EL (cell line): ENCODE results near the gene SAMD3.
"Not testable (repeated sequence)": the region's sequence is repeated elsewhere in the genome, so short reads cannot be mapped to it uniquely, and the experiment has no call there.

Source experiments
- DNase-seq: peaks from one replicate; pipeline ENCODE4 v3.0.0-alpha.2; 2016

Gene SAMD3

DNA sequence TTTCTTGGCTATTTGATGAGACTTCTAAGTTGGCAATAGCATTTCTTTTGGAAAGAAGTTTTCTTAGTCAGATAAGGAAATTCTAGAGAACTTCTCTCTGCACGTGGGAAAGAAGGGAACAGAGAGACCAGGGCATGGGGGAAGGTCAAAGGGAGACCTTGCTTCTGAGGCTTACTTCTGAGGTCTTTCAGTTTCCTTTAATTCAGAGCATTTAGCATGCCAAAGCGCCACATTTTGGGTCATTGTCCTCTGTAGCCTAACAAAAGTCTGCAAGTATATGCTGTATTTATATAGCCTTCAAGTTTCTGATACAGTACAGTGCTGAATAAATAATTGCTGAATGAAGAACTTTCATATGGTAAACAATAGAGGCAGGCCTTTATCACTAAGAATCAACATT lies 95.6 kb downstream of the SAMD3 start:
- no peak for DNase-seq

DNA sequence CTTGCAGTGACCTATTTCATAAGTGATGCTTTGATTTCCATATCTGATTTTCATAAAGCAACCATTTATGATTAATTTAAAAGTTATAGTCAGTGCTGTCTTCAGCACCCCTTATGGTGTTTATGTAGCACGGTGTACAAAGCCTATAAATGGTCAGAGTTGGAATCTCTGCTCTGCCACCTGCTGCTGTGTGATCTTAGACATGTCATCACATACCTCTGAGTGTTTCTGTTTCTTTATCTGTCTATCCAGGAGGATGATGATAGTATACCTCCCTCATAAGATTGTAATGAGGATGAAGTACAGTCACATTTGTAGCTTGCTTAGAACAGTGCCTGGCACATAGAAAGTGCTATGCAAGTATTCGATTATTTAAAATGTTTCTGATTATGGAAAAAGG lies 100.5 kb downstream of the SAMD3 start:
- DNase-seq, result no peak

DNA sequence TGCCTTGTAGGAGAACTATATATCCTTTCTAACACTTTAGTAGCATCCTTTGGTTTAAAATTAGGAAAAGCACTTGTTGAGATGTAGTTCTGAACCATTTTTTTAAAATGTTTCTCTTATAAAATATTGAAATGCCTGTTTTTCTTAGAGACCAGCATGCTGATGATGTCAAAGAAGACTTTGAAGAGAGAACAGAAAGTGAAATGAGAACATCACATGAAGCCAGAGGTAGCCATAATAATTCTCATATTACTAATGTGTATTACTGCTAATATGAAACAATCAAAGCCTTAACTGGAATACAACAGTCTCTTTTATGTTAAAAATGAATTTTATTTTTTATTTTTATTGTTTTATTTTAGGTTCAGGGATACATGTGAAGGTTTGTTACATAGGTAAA lies 102.0 kb downstream of the SAMD3 start:
- DNase-seq, result no peak

DNA sequence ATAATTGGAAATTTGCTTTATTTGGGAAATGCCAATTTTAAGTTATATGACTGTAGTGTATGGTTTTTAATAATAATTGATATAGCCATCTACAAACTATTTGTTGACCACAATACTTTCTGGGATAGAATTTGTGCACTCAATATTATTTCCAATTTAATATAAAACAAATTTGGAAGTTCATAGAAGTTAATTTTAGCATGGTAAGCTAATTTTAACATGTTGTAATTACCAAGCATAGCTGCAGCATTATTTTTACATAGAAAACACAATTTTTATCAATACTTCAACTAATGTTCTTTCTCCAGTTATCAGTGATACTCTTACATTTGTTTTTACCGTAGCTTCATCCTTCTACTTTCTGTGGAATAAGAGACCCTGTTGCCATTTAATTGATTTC lies 103.5 kb downstream of the SAMD3 start:
- no peak for DNase-seq

DNA sequence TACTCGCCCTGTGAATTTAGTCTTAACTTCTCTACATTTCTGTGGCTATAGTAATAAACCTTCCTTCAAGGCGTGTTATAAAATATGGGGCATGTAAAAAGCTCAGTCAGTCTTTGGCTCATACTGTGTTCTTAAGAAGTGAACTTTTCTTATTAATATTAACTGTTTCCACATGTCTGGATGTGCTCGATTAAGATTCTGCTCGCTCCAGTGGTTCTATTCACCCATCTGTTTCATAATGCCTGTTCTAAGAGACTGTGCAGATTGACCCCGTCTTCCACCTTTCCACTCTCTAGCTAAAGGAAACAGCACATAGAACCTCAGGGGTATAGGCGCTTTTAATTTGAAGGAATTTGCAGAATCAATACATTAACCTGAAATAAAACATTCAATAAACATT lies 104.5 kb downstream of the SAMD3 start:
- DNase-seq, result no peak

DNA sequence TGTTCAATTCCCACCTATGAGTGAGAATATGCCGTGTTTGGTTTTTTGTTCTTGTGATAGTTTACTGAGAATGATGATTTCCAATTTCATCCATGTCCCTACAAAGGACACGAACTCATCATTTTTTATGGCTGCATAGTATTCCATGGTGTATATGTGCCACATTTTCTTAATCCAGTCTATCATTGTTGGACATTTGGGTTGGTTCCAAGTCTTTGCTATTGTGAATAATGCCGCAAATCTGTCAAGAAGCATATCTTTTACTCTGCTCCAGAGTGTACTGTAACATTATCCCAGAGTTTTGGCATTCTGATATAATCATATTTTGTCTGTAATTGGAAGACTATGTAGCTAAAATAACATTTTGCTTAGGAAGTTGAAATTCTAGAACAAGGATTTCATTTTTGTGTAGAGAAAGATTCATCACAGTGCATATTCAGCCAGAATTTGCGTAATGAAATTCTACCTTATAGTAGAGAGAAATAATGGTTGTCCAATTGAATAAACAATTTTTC lies 105.5 kb downstream of the SAMD3 start:
- not testable (repeated sequence) for DNase-seq

DNA sequence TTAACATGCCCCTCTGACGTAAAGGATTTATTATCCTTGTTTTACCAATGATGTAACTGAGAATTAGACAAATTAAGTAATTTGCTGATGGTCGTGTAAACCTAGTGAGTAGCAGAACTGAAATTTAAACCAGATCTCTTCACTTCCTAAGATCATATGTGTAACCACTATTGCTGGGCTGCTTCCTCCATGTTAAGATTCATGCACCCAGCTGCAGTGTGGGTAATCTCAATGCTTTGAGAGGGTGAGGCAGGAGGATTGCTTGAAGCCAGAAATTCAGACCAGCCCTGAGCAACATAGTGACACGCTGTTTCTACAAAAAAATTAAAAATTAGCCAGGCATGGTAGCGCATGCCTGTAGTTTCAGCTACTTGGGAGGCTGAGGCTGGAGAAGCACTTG lies 106.5 kb downstream of the SAMD3 start:
- DNase-seq, result no peak

DNA sequence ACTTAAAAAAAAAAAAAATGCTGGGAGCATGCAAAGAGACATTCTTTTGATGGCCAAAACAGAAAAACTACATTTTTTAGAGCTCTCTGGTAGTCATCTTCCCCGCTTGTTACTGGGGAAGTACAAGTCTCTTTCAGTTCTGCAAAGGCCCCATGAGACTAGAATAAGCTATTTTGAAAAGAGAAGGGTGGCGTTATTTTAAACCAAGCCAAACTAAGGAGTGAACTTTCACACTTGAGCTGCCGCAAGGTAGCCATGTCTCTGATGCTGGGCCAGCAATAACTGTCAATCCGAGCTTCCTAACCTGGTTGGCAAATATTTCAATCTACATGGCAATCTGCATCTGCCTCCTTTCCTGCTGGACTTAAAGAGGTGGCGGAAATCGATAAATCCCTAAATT lies 107.7 kb downstream of the SAMD3 start:
- no peak for DNase-seq

DNA sequence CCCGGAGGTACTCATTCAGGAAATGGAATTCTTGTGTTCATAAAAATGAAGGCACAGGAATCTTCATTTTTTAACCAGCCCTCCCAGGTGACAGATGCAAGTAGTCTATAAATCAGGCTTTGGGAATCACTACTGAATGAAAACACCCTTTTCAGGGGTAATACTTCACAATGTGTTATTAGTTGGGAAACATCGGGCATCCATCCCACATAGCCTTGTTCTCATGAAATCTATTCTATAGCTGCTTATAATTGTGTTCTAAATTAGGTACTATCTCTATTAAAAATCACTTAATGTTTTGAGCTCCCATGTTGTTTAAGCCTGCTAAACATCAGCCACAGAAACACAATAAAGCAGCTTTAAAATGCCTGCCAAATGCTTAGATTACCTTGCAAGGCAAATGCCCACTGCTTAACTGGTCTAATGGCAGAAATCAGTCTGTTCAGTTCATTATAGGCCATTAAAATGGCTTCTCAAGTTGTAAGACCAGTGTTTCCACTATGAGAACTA lies 109.5 kb downstream of the SAMD3 start:
- no peak for DNase-seq

DNA sequence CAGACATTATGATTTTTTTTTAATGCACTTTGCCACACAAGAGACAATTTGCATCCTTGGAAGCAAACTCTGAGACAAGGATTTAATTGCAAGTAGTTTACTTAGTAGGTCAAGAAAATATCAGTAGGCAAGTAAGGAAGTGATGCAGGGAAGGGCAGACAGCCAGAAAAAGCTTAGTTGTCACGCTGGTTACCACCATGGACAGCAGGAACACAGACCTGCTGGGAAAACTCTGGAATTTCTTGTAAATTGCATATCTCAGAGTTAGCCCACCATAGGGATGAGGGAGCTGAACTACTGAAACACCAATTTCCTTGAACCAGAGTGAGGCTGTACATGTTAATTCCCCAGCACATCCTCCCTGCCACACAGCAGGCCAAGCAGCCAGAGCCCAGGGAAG lies 111.7 kb downstream of the SAMD3 start:
- DNase-seq, result no peak

DNA sequence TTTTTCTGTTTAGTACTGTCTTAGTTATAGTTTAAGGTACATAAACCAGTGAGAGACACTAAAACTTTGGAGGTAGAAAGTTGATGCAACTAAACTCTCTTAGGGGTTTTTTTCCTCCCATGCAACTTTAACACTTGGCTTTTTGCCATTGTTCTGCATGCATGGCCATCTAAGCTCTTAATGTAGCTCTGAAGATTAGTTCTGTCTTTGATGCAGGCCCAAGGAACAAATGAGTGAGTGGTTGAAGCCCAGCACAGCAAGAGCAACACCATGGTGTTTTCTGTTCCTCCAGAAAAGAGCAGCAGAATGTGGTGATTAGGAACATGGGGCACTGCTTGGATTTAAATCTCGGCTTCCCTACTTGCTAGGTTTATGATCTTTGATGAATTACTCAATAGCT lies 115.0 kb downstream of the SAMD3 start:
- no peak for DNase-seq

DNA sequence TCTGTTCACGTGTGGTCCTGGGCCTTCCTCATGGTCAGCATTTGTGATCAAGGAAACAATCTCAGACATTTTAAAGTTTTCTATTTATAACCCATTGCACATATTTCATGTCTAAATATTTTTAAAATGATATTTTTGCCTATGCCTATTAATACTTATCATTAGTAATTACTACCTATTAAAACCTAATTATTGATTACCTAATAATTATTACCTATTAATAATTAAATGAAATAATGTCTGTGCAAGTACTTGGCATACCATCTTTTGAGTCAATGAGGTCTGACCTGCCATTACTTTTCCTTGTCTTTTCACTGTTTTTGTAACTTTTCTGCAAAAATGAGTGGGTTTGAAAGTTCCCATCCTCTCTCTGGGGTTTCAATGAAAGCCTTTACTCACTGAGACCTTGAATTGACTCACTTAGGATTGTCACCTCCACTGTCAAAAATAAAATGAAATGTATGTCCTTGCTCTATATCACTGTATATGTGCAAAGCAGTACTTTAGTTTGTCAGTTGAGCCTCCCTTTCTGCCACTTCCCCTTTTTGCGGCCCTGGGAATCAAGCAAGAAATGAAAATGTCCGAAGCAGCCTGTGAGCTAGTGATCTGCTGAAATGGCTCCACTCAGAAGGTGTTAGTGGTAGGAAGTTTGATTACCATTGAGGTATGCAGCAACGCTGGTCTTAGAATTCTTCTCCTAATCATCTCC lies 116.6 kb downstream of the SAMD3 start:
- DNase-seq, result no peak

DNA sequence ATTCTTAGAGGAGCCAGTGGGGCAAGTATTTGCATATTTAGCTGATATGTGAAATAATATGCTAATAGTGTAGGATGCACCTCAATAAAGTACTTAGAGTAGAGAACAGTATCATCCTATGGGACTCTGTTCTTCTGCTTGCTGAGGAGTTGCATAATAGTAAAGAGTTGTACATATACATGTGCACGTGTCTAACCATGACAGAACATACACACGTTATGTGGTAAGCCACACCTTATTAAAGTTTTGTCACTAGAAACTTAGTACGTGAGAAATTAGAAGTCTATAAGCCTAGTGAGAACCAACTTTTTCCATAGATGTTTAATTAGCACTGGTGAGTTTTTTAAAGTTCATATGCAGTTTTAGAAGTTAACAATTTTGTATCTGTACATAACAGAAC lies 123.6 kb downstream of the SAMD3 start:
- DNase-seq, result no peak

DNA sequence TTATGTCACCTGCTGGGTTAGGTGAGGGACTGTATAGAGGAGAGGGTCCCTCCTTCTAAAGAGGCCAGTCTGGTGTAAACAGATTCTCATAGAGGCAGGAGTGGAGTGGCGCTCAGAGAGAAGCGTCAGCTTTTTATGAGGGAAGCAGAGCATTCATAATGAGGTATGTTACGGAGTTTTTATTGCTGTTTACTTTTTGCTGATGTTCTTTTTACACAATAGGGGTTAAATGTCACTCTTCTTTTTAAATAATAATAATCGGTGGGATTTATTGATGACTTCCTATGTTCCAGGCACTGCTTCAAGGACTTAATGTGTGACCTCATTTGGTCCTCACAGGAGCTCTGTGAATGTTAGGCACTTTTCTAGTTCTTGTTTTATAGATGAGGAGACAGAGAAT lies 124.4 kb downstream of the SAMD3 start:
- no peak for DNase-seq
